GM21526 (cell line): ENCODE data around the gene ITPKB.

Source experiments
- ATAC-seq: cut with Tn5 transposase; IDR thresholded peaks from one replicate; pipeline ENCODE4 v1.9.1; 2021; ENCODE audit warnings: moderate library complexity; ENCODE audit not compliant: unreplicated experiment, low FRiP score

The ITPKB gene

GRCh38 chr1:226688056-226688748 is 50.9 kb downstream of the ITPKB start:
- no peak for ATAC-seq

DNA sequence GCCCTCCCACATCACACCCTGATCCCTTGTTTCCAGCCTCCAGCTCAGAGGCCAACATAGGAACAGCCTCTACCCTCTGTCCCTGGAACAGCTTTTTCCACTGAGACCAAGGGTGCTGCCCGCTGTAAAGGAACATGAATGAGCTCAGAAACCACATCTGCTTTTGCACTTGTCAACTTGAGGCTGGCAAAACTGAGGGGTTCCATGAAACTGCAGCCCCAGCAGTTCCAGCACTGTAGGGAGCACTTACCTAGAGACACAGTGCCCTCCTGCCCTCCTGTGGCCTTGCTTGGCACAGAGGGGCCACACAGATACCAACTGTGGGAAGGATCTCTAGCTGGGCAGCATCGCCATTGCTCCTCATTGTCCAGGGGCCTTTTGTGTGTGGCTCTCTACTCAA is 51.7 kb downstream of the ITPKB start:
- no peak for ATAC-seq

GRCh38 chr1:226686440-226687425 is 52.3 kb downstream of the ITPKB start:
- no peak for ATAC-seq

DNA sequence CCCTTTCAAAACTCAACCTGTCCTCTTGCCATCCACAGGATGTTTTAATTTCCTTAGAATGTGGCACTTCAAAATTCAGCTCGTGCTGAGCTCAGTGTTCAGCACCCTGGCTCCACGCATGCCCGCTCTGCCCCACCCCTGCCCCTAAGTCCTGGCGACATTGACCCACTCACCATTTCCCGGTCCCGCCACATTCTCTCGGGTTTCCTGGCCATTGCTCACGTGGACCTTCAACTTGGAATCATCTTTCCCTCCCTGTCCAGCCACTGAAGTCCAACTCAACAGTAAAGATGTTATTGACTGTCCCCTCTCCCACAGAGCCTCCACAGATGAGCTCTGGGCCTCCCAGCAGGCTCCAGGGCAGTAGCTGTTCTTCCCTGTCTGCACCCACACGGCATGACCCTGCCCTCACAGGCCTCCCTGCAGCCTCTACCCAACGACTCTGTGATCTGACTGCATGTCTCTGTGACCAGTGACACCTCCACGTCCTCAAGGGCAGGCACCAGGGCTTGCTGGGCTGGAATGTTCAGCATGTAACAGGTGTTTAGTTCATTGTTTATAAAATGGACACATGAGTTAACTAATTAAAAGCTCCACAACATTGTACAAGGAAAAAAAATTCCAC is 53.8 kb downstream of the ITPKB start:
- ATAC-seq: no peak

DNA sequence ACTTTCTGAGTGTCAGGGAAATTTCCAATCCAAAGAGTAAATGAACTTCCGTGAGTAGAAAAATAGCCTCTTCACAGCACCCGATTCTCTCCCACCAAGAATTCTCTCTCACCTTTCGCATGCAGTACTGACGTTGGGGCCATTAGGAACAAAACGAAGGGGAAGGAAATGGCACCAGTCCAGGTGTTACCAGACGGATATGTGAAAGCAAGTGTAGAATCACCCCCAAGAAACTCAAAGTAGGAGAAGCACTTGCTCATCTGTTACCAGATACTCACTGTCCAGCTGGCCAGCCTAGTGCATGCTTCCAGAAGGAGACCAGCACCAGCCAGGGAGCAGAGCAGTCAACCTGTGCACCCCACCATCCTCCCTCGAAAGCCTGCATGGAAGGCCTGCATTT is 55.1 kb downstream of the ITPKB start:
- ATAC-seq: no peak

DNA sequence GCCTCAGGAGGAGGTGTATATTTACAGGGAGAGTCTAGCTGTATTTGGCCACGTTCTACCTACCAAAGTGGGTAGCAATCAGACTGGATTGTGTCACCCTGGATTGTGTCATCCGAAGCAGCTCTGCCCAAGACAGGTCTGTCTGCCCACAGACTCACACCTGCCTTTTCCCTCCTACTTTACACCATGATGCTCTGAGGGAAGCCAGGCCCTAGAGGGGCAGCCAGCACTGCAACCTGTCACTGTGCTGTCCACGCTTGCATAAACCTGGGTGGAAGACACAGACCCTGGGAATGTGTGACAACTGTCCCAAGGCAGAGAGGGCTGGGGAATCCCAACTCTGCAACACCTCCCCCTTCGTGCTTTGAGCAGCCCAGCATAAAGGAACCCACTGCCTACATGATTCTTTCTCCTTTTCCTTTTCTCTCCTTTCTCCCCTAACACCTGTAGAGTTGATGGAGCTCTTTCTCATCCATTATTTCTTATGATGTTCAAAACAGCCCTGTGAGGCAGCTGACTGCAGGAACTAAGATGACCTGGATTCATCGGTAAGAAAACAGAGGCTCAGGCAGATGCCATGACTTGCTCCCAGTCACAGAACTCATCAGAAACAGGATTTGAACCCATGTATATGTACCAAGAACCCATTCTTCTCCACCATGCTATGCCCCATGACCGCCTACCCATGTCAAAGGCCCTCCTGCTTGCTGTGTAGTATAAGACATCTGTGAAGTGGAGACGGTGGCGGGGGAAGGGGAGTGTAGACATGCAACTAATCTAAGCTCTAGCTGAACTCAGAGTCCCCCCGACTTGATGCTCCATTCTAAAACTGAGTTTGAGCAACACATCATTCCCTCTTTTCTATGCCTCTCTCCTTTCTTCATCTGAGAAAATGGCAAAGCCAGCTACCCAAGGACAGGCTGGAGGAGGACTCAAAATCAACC is 55.9 kb downstream of the ITPKB start:
- no peak for ATAC-seq

- no peak for ATAC-seq
Measured at GRCh38 chr1:226681652-226682493, 57.2 kb downstream of the ITPKB start.

DNA sequence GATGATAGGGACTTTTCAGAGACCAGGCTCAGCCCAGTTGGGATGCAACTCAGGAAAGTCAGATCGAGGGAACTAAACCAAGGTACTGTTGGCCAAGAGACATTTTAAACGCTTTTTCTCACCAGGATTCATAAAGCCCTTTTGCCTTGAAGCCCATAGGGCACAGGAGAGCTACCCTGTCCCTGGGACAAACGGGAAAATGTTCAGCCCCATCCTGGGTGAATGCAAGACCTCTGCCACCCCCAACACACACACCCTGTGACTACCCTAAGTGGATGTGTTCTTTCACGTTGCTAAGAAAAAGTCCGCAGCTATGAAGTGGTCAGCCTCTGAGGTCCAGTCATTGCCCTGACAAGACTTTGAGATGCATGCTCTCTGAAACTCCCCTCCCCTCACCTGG is 58.4 kb downstream of the ITPKB start:
- ATAC-seq: no peak

- peak; percentile 43 for ATAC-seq
Measured at GRCh38 chr1:226679853-226680516, 59.1 kb downstream of the ITPKB start.

DNA sequence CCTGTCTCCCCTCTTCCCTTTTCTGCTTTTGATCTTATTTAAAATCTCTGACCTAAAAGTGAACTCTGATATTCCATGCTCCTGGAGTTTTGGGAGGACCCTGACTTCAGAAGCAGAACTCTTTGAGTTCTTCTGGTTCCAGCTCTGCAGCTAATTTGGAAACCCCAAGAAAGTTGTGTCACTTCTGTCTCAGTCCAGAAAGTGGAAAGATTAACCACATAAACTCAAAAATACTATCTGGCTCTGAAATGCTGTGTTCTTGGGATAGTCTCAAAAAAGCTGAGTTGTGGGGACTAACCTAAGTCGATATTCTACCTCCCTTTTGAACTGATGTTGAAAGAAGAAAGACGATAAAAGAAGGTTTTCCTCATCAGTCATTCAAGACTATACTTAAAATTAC is 59.8 kb downstream of the ITPKB start:
- no peak for ATAC-seq

DNA sequence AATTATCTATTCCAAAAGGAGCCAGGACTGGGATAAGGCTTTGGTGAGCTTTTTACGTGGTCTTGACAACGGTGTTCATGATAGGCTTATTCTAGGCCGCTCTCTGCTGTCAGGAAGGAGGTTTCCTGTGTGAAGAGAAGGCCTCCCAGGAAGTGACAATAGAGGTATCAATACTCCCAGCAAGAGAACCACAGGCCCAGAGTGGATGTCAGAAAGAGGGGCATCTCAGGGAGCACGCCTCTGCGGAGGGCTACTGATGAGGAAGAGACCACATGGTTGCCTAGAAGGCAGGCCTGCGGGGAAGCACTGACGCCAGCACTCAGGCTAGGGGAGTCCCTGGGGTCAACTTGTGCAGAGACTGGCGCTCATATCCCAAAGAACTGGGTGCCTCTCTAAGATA is 60.4 kb downstream of the ITPKB start:
- no peak for ATAC-seq

DNA sequence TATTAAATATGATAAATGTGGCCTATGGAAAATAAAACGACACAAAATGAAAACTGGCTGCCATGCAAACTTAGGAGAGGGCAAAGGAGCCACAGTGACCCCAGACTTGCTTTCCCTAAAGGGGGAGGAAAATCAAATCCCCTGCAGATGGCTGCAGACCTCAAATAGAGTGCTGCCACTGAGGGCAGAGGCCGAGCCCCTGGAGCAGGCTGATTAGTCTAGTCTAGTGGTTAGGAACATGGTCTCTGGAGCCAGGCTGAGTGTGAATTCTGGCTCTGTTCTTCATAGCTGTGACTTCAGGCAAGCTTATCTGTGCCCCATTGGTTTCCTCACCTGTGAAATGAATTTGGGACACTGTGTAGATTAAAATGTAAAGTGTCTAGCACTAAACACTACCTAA is 60.8 kb downstream of the ITPKB start:
- ATAC-seq: no peak

GRCh38 chr1:226677027-226678020 is 61.8 kb downstream of the ITPKB start:
- ATAC-seq: no peak

GRCh38 chr1:226676381-226676780 is 62.7 kb downstream of the ITPKB start:
- no peak for ATAC-seq

GRCh38 chr1:226675715-226676357 is 63.2 kb downstream of the ITPKB start:
- no peak for ATAC-seq

DNA sequence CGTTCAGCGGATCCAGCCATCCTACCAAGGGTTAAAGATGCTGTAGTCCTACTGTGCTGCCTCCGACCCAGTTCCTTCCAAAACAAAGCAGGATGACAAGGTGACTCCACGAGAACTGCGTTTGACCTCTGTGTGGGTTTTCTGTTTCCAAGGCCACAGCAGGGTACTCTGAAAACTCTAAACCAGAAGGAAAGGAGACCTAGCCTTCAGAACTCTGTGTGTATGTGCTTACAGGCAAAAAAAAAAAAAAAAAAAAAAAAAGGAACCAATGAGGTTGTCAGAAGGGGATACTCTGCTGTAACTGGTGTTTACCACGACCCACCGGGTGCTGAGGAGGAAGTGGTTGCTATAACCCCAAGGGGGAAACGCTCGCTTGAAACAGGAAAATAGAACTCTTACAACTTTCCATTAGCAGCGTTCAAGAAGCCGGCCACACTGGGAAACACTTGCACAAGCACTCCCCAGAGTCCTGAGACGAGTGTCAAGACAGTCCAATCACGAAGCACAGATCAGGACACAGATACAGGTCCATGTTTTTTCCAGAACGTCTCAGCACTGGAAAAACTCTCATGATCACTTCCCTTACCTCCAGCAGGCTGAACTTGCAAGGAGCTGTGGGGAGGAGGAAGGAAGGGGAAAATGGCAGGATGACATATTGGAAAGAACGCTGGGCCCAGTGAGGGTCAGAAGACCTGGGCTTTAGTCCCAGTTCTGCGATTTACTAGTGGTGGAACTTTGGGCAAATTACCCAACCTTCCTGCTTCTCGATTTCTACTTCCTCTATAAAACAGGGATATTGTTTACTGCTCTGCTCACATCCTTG is 64.0 kb downstream of the ITPKB start:
- ATAC-seq: peak; percentile 69
